GM19324 (cell line): ENCODE results near the gene FARS2.

Experiments
- ATAC-seq: cut with Tn5 transposase; IDR thresholded peaks from one replicate; pipeline ENCODE4 v1.9.1; 2021; ENCODE audit warnings: mild to moderate bottlenecking, moderate library complexity; ENCODE audit not compliant: unreplicated experiment, low FRiP score

FARS2 gene

DNA sequence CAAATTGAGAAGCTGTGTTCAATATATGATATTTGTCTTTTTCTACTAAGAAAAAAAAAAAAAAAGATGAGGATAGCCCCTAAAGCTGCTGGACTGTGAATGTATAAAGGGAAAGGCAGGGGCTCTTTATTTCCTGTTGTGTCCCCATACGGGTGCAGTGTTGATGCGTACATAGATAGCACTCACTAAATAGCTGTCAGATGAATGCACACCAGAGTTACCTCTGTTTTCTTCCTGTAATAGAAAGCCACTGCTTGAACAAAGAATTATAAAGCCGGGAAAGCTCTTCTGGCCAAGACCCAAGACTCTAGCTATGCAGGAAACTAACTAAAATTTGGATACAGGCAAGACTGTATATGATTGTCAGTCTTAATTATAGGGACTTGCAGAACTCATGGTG is 260.0 kb downstream of the FARS2 start:
- ATAC-seq: no peak

DNA sequence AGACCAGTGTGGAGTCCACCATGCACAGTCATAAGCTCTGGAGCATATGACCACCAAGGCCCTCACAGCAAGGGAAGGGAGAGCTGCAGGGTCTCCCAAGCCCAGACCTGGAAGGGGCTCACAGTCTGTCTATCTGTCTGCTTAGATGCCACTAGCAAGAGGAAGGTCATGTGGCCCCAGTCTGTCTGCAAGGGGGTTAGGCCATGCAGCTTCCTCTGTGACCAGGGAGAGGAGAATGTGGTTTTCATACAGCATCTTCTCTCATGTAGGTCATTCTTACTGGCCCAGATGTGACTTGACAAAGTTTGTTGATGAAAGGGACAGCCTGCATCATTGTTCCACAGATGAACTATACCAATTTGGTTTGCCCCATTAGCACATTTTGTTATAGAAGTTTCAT is 260.8 kb downstream of the FARS2 start:
- ATAC-seq: no peak

DNA sequence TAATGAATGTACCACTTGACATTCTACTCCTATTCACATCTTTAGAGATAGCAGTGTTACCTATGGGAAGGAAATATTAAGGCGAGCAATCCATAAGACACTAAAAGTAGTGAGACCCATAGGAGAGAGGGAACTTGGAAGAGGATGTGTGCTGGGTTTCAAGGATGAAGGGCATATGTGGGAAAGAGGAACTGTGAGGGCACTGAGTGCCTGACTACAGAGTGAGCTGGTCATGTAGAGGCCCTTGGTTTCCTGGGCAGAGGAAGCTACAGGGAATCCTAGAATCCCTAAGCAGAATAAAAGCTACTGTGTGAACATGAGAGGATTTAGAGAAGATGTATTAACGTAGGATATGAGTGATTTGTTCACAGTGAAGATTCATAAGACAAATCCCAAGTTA is 262.8 kb downstream of the FARS2 start:
- no peak for ATAC-seq

DNA sequence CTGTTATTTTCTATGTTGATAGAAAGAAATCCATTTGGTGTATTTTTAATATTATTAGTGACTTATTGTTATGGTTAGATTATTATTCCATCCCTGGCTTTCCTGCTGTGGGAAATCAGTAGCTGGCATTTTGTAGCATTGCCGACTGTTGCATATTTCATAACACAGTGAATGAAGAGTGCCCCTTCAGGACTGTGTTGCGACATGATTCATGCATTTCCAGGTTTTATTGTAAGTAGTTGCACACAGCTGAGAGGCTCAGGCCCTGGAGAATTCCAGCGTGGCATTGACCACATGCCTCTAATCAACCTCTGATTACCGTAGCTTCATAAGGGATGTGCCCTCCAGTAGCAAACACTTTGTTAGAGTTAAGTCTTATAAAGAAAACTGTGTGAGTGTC is 263.9 kb downstream of the FARS2 start:
- ATAC-seq: no peak

DNA sequence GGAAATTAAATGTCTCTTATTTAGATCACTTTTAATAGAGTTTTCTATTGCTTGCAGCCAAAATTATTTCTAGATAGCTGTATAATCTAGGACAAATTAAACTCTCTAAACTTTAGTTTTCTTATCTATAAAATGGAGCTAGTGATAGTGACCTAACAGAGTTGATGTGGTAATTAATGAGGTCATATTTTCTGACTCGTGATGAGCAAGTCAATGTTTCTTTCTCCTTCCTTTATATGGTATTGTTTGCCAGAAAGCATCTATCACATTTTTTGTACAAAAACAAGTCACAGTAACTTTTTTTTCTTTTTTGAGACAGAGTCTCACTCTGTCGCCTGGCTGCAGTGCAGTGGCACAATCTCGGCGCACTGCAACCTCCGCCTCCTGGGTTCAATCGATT is 267.7 kb downstream of the FARS2 start:
- ATAC-seq: no peak

DNA sequence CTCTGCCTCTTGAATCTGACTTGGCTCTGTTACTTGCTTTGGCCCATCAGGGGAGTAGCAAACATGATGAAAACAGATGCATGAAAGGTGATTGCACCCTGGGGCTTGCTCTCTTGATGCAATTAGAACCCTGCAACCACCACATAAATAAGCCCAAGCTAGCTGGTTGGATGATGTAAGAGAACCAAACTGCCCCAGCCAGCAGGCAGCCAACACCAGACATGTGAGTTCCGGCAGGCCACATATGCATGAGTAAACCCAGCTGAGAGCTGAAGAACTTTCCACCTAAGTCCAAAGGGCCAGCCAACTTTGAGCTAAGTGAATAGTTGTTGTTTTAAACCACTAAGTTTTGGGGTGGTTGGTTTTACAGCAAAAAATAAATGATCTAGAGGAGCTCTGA is 268.4 kb downstream of the FARS2 start:
- ATAC-seq: no peak

DNA sequence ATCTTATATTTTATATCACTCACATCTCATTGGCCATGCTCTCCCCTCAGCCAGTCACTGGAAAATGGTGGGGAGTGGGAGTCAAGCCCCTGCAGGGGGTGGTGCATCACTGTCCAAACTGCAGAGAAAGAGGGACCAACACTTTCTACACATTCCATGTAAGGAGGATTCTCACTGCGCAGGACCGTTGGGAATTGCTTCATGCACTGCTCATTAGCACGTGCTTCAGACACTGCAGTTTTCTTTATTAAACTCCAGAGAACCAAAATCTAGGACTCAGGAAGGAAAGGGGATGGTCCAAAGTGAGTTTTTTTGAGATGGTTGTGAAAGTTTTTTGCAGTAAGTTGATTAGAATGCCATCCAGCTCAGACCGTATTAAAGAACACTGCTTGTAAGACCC is 269.8 kb downstream of the FARS2 start:
- no peak for ATAC-seq

DNA sequence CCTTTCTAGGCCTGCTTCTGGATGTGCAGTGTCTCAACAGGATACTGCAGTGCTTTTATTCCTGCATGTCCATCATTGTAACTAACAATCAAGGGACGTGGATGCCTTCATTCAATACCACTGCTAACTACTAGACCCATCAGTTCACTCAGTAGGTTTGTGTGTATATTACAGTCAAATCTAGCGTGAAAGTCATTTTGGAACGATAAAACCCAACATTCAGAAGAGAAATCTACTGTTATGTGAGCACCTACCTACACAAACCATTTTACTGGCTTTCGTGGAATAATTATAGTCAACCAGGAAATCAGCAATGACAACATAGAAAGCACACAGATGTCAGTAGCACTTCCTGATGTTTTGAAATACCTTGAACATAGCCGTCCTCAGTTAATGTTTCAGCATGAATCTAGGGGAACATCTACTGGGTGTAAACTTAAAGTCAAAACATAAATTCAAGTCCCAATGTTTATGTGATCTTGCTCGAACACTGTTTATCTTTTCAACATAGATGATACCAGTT is 270.6 kb downstream of the FARS2 start:
- ATAC-seq: no peak

DNA sequence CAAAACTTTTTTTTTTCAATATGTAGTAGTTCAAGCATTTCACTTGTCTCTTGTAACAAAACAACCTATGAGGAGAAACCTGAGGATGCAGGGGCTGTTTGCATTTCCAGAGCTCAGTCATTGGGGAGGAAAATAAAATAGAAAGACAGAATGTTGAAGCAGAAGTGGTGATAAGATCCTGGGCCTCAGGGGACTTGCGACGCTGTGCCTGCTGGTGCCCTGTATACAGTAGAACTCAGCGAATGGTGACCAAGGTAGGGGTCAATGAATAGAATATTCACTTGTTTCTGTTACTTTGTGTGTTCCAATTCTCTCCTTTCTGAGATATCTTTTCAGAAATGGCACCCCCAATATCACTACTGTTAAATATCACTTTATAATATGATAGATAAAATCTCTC is 271.6 kb downstream of the FARS2 start:
- no peak for ATAC-seq

DNA sequence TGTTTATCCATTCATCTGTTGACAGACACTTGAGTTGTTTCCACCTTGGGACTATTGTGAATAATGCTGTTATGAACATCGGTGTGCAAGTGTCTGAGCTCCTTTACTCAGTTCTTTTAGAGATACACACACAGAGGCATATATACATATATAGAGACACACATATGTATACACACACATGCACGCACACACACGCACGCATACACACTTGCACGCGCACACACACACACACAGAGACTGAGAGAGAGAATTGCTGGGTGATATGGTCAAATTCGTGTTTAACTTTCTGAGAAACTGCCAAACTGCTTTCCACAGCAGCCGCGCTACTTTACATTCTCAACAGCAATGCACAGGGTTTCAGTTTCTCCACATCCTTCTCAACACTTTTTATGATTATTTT is 273.3 kb downstream of the FARS2 start:
- ATAC-seq: no peak

DNA sequence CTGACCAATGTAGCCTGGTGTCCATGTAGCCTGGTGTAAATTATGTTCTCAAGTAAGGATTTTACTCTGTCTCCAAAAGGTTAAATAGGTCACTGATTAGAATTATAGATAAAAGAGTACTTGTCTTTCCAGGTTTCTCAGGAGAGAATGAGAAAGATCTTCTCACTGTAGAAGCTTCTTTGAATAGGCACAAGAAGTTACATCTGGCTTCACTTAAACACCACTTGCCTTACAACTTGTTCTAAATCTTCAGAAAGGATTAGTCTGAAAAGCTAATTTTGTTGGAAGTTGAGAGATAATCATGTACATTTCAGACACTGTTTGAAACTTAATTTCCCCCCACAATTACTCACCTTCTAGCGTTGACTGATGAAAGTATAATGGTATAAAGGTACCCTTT is 275.3 kb downstream of the FARS2 start:
- ATAC-seq: no peak

DNA sequence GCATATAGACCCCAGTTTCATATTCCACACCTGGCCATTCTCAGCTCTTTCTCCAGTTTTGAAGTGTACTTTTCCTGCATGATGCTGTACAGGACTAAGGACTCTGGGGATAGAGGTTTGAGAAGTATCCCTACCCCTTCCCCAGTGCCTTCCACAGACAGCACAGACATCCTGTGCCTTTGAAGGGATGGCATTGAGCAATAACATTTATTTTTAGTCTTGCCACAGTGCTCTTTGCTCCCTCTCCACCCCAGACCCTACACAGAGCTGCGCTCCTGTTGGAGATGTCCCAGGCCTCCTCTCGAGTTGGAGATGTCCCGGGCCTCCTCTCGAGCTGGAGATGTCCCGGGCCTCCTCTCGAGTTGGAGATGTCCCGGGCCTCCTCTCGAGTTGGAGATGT is 275.8 kb downstream of the FARS2 start:
- no peak for ATAC-seq

DNA sequence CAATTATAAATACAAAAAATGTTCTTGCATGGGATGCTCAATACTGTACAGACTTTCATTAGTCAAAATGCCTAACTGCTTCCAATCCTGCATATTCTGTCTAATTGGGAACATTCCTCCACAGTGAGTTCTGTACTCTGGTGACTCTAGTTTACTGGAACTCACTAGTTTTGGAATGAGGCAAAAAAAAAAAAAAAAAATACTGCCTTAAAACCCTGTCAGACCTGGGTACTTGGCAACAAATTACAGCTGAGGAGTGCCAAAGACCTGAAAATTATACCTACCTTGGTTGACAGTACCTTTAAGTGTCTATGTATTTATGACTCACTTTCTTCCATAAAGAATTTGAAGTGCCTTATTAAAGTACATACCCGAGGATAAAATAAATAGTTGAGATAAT is 276.7 kb downstream of the FARS2 start:
- no peak for ATAC-seq

DNA sequence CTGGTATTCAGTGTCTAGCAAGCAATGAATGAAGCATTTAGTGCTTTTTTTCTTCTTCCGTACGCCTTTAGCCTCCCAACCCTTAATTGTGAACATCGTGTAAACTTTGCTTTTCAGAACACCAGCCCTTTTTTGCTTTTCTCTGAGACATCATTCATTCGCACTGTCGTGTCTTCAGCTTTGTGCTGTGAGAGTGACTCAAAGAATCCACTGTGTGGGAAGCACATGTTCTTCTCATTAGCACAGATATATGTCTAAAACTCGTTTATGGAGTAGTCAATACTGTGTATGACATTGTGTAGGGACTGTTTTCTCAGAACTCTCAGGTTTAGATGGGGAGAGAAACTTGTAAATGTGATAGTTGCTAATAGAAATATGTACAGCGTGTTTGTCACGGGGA is 279.1 kb downstream of the FARS2 start:
- no peak for ATAC-seq

DNA sequence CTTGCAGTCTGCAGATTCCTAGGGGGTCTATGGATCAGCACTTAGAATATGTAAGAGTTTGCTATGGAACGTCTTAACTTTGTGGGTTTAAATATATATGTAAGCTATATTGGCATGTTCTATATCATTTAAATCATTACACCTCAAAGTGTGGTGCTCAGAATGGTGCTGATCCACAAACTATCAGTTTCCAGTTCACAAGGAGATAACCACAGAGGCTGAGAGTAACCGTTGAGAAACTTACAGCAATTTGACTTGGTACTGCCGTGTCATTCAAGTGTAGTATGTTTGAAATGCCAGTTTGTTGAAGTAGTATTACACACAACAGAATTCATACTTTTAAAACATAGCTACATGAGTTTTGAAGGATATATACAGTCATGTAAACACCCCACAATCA is 279.7 kb downstream of the FARS2 start:
- ATAC-seq: no peak

DNA sequence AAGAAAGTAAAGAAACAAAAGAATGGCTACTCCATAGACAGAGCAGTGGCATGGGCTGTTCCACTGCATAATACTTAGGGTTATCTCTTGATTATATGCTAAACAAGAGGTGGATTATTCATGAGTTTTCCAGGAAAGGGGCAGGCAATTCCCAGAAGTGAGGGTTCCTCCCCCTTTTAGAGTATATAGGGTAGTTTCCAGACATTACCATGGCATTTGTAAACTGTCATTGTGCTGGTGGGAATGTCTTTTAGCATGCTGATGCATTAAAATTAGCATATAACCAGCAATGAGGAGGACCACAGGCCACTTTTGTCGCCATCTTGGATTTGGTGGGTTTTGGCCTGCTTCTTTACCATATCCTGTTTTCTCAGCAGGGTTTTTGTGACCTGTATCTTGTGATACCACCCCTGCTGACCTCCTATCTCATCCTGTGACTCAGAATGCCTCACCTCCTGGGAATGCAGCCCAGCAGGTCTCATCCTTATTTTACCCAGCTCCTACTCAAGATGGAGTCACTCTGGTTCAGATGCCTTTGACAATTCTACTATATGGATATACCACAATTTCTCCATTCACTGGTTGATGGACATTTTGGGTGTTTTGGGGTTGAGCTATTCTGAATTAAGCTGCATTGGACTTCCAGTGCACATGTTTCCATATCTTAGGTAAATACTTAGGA is 280.6 kb downstream of the FARS2 start:
- no peak for ATAC-seq

DNA sequence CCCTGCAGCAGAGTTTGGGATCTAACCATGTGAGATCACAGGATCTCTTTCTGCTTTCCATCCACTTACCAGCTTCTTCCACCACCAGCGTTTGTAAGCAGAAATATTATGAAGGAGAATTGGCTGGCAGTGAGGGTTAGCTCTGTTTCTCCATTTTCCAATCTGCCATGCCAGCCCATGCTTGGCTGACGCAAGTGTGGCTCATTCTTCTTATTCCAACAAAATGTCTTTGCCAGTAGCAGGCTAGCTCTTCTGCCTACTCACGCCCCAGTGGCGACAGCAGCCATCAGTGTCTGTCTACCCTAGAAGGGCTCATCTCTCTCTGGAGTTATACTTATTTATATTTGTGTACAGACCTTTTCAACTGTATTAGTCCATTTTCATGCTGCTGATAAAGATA is 286.2 kb downstream of the FARS2 start:
- no peak for ATAC-seq

DNA sequence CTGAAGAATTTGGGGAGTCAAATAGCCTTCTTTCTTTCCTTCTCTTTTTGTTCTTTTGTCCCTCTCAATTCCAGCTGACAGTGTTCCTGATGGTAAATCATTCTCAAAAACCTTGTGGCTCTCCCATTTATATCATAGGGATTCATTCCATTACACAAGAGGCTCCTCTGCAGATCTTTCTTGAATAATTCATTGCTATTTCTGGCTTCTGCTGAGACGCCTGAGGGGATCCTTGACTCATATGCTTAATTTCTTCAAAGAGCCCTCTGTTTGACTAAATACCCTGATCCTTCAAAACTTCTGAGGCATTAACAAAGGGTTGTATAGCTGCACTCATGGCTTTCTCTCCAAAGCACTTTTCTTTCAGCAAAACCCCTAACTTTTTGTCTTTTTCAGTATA is 289.3 kb downstream of the FARS2 start:
- ATAC-seq: no peak

DNA sequence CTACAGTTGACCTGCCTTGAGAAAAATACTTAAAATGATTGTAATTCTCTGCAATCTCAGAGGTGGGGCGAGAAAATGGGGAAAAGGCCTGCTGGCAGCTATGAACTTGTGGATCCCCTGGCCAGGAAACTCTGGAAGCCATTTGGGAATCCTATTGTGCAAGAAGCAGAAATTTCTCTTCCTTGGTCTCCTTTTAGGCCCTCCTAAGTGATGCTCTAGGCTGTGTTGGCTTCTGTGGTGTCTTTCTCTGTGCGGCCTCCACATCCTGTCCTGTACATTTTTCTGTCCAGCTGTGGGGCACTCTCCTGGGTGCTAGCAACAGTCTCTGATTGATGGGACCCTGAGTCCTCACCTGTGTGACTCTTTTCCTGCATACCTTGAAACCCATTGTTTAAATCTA is 290.9 kb downstream of the FARS2 start:
- no peak for ATAC-seq

DNA sequence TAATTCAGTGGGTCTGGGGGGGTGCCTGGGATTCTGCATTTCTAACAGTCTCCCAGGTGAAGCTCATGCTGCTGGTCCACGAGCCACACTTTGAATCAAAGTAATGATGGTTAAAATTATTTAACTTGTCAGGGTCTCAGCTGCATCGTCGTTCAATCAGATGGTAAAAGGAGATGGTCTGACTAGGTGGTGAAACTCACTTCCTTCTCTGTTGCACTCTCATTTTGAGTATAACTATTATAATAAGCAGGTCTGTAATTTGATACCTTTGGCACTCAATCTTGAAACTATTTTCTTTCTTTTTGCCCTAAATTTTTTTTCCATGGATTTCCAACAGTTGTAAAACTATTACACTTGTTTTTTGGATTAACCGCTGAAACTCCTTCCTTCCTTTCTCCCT is 292.5 kb downstream of the FARS2 start:
- no peak for ATAC-seq

DNA sequence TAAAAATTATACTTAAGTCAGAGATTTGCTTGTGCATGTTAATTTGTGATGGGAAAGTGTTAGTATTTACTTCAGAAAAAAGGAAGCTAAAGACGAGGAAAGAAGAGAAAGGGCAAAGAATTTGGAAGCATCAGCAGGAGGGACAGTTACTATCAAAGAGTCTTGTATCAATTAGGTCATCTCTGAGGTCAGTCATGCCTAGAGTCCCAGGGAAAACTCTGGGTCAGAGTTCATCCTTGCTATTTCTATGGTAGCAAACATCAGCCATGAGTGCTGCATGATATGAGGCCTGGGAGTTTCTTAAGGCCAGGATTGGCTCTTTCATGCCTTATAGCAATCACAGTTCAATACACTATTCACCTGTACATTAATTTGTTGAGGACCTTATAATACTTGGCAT is 292.9 kb downstream of the FARS2 start:
- no peak for ATAC-seq

DNA sequence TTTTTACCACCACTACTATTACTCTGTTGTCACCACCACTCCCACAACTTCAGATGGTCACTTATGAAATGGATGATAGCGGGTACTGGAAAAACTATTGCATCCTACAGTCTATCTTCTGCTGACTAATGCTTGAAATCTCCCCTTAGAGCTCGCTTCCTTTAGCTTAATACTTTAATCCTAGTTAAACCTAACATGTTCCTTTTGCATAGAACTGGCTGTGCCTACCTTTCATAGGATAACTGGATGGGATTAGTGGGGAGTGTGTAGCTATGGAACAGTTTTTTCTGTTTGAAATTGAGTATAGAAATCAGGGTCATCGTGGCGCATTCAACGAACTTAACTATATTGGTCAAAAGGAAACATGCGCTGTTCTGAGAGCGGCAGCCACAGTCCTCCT is 294.7 kb downstream of the FARS2 start:
- ATAC-seq: no peak

DNA sequence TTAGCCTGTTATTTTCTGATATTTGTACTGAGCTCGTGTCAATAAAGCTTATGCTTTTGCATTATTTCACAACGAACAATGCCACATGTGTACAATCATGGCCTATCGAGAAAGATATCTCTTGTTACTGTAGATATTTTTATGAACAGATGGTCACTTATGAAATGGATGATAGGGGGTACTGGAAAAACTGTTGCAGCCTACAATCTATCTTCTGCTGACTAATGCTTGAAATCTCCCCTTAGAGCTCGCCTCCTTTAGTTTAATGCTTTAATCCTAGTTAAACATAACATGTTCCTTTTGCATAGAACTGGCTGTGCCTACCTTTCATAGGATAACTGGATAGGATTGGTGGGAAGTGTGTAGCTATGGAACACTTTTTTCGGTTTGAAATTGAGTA is 296.2 kb downstream of the FARS2 start:
- no peak for ATAC-seq
